HG02973 (cell line): ENCODE data around the gene CAMTA1.
"Not testable (repeated sequence)": the region's sequence is repeated elsewhere in the genome, so short reads cannot be mapped to it uniquely, and the experiment has no call there.

Experiments used
- ATAC-seq: cut with Tn5 transposase; IDR thresholded peaks from one replicate; pipeline ENCODE4 v1.9.1; 2021; ENCODE audit warnings: moderate library complexity; ENCODE audit not compliant: unreplicated experiment

Gene CAMTA1

DNA sequence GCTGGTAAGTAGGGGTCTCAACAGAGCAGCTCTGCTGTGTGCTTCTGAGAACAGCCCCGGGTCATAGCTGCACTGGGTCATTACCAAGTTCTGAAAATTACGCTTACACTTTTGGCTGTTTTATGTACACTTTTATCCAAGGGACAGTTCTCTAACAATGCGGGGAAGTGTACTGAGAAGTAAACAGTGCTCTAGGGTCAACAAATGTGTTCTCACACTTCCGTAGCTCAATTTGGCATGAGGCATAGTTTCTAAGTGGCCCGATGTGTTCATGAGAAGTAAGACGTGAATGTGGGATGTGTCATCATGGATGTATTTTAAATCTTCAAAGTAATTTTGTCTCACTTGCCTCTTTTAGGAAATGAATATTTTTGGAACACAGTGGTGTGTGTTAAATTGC, 975.0 kb downstream of the CAMTA1 start:
- ATAC-seq, result no peak

DNA sequence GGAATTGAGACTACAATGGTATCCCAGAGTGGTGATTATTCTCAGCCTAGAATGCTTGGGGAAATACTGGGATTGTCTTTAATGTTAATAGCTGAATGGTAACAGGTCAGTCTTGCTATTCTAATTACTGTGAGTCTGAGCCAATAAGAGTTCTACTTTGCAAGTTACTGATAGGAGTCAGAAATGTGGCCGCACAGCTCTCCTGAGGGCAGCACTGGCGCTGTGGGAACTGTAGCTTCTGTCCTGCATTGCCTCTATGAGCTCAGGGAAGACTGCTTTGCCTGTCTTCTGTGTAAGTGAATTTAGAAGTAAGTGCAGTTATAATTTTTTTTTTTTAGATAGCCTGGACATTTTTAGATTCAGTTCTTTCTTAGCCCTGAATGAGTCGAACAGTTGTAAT, 975.8 kb downstream of the CAMTA1 start:
- no peak for ATAC-seq

DNA sequence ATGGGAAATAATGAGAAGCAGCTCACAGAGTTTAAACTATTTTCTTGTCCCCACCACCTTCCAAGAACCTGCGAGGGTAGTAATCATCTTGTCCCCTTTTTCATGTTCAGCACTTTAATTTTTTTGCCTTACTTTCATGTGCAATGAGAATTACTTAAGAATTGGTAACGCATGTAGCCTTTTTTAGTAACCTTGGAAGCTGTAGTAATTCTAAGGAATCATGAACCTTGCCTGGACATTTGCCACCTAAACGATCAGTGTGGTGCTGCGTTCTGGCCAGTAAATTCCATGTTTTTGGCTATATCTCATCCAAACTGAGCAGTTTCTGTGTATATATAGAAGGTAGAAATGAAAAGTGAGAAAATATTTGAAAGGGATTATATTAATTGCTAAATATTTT, 981.9 kb downstream of the CAMTA1 start:
- ATAC-seq, result no peak

DNA sequence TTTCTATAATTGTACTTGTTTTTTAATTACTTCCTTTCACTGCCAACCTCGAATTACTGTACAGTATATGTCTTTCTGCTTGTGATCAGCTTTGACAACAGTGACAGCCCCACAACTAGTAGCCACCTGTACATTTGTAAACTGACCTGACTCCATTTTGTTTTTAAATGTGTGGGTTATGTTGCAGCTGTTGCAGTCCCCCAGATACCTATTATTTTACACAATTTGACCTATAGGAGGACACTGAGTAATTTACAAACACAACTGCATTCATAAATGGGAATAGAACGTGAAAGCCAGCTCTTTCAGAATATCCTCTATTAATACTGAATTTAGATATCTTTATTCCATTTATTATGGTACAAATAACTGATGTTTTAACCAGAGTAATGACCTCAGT, 983.3 kb downstream of the CAMTA1 start:
- no peak for ATAC-seq

DNA sequence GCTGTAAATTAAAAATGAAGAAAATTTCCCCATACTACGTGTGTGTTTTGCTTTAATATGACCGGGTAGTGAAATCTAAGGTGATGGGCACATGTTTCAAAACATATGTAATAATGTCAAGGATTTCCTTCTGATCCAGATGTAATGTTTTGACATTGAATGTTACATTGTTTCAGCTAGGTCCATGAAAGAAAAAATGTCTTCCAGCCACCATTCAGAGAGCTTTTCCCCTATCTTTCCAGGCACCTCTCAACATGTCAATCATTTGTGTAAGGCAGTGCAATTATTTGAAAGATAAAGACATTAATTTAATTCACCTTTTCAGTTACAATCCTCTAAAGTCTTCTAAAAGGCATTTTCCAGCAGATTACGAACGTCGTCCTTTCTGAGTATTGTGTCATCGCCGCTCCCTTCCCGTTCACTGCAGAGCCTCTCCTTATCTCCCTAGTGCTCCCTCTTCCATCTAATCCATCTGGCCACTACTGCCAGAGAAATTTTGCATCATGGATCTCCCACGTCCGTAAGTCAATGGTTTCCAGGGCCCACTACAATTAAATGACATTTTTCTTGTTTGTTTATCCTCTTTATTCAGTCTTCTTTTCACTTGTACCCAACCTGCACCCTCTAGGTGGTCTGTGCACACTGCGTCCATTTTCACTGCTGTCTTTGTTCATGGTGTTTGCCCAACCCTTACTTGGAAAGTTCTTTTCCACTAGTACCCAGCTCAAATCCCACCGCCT, 984.6 kb downstream of the CAMTA1 start:
- ATAC-seq, result no peak

DNA sequence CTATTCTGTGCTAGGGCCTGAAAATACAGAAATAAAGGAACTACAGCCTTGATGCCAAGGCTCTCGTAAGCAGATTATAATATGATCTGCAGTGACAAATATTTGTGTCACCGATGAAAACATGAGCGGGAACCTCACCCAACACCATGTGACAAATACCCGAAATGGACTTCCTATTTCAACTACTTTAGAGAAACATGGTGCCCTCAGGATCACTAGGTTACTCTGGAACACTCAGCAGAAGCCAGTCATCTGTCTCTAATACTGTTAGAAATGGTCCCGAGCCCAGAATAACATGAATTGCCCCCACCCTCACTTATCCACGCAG, 985.4 kb downstream of the CAMTA1 start:
- peak; percentile 12 for ATAC-seq

DNA sequence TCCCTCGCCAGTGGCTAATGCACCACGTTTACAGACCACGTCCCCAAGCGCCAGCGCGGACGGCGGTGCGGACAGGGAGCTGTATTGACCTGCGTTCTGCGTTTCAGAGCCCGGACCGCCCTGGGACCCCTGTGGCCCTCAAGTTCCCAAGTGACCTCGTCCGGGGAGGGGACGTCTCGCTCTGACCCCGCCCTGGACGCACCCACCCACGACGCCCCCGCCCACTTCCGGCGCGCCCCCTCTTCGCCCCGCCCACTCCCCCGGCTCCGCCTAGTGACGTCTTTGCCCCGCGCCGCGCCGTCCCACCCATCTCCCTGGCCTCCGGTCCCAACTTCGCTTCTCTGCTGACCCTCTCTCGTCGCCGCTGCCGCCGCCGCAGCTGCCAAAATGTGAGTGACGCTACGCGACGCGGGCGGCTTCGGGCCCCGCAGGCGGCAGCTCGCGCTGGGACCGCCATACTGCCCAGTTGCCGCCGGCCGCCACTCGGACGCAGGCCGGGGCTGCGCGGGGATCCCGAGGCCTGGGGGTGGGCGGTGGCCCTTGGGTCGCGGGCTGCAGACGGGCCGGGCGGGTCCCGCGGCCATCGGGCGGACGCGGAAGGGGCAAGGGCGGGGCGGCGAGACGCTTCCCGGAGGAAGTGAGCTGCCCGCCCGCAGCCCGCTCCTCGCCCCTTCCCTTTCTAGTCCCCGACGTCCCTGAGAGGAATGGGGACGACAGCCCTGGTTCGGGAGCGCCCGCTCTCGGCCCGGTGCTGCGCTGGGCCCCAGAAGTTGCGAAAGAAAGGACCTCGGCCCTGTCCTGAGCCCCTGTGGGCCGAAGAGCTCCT, 986.0 kb downstream of the CAMTA1 start, which contains the start of gene VAMP3:
VAMP3 (plus strand) TSS at position 300 of the 826 bp plus-strand sequence; CDS start at position 388, 88 bp downstream.
- peak; percentile 78 for ATAC-seq

DNA sequence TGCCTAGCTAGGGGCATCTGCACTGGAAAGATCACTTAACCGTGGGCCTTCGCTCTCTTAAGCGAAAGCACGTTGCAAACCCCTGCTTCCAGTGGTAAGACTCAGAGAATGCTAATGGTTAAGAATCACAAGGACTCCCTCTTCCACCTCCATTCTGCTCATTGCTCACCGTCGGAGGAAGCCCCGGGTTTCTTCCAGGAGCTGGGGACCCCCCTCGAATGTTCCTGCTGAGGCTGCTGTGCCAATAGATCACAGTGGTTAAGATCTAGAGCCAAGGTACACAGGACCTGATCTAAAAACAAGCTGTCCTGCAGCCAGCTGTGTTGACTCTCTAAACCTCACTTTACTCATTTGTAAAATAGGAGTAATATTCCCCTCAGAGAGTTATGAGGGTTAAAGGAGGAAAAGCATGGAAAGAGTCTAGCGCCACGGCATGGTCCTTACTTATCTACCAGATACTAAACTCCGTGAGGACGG, 986.6 kb downstream of the CAMTA1 start:
- ATAC-seq, result peak; percentile 8

DNA sequence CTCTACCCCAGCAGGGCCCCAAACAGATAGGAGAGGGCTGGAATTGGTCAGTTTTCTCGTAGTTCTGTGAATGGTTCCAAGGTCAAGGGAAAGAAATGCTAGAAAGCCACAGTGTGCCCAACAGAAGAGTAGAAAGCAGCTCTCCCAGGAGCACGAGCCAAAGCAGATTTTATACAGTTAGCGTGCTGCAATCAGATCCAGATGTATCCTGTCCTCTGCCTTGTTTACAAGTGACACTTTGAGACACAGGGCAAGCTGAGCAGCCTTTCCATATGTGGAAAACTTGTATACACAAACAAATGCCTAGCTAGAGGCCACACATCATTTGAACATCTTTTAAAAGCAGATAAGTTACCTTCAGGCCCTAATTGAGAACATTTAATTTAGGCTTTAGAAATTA, 992.3 kb downstream of the CAMTA1 start:
- ATAC-seq, result no peak

DNA sequence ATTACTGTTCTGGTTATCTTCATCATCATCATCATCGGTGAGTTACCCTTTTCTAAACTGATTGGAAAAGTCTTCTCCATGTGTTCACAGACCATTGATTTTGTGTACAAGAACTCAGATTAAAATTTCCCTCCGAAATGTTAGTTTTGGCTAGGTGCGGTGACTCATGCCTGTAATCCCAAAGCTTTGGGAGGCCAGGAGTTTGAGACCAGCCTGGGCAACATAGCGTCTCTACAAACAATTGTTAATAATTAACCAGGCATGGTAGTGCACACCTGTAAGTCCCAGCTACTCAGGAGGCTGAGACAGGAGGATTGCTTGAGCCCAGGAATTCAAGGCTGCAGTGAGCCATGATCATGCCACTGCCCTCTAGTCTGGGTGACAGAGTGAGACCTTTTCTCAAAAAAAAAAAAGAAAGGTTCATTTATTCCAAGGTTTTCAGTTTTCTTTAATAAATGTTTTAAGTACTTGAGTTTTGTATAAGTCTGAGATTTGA, 992.9 kb downstream of the CAMTA1 start:
- ATAC-seq, result no peak

DNA sequence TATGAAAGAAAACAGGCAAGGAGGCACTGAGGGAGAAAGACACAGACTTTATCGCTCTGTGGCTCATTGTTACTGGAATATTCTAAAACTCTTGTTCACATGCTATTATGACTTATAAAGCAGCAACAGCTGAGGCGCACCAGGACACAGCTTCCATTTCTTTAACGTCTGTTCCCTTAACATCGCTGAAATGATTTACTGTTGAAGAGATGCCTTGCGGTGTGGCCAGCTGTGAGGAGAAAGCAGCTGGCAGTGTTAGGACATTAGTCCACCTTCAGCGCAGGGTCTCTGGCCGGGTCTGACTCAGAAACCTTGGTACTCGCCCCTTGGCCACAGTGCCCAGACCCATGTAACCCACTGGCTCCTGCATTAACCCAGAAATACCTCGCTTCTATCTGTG, 995.7 kb downstream of the CAMTA1 start:
- ATAC-seq, result no peak

DNA sequence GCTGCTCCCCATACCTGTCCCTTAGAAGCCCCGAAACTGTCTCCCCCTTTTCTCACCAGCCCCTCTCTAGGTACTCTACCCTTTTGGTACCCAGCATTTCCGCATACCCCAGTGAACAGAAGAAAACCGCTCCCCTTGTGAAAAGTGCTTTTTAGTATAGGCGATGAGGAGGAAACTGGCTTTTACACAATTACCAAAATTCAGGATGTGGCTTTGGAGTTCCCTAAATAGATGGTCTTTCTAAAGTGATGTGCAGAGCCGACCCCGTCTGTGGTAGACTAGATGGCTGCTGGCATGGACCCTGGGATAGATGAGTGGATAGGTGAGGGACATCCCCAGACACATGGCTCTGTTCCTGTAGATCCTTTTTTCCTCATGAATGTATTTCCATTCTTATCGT, 996.2 kb downstream of the CAMTA1 start:
- ATAC-seq, result no peak

DNA sequence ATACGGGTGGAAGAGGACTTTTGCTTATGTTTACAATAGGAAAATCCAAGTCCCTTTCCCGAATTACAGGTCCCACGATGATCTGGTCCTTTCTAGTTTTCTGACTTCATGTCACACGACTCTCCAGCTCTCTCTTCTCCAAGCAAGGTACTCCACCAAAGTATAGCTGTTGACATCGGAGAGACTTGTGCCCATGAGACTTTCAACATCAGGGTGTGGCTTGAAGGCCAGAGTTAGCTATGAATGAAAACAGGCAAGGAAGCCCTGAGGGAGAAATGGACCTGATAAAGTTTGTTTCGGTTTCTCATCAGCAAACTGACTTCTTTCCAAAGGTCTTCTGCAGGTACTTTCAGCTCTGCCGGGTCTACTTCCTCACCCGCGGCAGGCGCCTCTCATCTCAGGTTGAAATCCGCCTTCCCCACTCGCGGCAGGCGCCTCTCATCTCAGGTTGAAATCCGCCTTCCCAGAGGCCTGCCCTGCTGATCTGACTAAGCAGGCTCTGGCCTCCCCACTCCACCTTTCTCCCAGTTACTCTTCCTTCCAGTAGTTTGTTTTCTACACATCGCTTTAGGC, 996.8 kb downstream of the CAMTA1 start:
- no peak for ATAC-seq

DNA sequence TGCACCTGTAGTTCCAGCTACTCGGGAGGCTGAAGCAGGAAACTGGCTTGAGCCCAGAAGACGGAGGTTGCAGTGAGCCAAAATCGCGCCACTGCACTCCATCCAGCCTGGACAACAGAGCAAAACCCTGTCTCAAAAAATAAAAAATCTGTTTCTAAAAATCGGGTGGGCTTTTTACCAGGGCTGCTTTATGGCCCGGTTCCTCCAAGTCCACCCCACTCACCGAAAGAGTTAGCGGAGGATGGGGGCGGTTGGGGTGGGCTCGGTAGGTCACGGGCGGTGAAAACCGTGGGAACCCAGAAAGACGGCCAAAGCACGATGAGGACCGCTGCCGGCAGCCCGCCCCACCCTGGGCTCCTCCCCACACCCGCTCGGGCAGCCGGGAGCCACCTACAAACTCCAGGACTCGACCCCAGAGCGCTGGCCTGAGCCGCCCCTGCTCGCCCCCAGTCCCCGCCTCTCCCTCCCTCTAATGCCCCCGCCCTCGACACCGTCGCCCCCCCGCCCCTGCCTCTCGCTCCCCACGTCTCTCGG, 998.0 kb downstream of the CAMTA1 start:
- no peak for ATAC-seq

DNA sequence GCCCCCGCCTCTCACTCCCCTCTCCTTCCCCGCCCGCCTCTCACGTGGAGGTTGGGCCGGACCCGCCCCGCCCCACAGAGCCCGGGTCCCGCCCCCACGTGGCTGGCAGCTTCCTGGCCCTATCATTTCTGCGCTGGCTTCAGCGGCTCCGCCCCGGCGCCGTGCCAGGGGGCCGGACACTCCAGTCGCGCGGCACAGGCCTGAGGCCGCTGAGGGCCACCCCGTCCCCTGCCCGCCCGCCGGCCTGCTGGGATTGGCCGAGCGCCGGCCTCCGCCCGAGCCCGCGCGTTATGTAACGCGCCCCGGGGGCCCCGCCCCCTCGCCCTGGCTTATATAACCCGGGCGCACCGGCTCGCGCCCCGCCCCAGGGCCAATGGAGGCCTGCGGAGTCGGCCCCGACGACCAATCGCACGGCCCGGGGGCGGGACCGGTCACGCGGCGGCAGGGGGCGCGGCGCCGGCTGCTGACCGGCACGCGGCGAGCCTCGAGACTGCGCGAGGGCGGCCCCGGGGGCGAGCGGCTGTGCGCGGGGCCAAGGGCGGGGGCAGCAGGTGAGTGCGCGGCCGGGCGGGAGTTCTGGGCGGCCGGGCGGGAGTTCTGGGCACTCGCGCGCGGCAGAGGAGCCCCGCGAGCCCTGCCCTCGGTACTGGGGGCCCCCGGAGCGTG, 998.7 kb downstream of the CAMTA1 start, which contains the start of gene PER3:
PER3 (plus strand) TSS at position 466 of the 666 bp plus-strand sequence. CDS start 587 bp downstream, outside the sequence.
- ATAC-seq, result peak; percentile 86

DNA sequence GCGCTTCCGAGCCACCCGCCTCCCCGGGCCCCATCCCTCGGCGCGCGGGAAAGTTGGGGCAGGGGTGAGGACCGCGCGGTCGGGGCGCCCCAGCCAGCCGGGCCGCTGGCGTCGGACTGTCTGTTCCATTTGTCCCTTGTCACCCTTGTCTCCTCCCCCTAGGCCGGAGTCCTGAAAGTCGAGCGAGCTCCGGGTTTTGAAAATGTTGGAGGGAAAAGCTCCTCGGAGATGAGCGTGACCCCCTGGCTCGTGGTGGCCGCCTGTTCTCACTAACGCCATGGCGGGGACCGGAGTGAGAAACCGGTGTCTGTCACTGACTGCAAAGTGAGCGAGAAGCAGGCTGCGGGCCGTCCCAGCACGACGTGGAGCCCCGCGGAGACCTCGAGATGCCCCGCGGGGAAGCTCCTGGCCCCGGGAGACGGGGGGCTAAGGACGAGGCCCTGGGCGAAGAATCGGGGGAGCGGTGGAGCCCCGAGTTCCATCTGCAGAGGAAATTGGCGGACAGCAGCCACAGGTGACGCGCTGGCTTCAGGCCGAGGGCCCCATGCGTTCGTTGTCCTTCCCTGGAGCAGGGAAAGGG, 999.3 kb downstream of the CAMTA1 start:
- ATAC-seq, result no peak

DNA sequence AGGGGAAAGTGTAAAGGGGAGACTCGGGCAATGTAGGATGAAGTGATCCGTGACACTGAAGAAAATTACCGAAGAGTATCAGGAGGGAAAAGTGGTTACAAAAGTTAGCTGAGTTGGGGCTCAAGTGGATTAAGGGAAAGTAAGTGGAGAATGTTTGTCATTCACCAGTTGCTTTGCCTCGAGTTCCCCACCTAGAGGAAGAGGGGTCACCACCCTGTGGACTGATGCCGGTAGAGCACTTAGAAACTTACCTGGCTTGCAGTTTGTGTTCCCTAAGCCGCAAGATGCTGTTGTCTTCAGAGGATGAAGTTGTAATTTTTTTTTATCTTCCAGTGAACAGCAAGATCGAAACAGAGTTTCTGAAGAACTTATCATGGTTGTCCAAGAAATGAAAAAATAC, 999.9 kb downstream of the CAMTA1 start:
- ATAC-seq, result no peak

DNA sequence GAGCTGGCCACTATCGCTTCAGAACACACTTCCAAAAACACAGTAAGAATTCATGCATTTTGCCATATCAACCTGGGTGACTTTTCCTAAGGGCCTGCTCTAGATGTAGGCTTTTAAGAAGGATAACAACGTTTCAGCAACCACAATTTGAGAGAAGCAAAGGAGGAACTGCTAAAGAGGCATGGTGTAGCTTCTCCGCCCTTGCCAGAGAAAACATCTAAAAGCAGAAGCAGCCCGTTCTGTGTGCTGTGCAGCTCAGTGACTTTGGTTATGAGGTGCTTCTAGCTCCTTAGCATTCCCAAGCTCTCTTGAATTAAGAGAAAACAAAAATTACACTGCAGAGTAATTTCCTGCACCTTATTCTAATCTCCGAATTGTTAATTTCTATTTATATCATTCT, 1001.5 kb downstream of the CAMTA1 start:
- ATAC-seq, result no peak

DNA sequence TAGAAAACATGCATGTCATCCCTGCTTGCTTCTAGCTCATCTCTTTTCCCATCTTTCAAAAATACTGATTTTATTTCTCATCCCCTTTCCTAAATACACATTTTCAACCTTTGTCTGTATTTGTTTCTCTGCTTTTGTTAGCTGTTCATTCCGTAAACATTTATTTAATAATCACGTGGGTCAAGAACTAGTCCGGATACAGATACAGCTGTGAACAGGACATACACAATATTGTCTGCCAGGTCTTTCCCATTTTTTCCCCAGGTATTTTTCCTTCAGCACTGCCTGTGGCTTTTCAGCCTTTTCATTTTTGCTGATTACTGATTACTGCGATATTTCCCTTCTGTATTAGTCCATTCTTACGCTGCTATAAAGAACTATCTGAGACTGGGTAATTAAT, 1004.6 kb downstream of the CAMTA1 start:
- ATAC-seq, result no peak

DNA sequence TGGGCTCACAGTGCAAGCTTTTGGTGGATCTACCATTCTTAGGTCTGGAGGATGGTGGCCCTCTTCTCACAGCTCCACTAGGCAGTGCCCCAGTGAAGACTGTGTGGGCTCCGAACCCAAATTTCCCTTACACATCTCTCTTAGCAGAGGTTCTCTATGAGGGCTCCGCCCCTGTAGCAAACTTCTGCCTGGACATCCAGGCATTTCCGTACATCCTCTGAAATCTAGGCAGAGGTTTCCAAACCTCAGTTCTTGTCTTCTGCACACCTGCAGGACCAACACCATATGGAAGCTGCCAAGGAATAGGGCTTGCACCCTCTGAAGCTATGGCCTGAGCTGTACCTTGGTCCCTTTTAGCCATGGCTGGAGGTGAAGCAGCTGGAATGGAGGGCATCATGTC, 1005.8 kb downstream of the CAMTA1 start:
- not testable (repeated sequence) for ATAC-seq
